ENCODE measurements around the gene ZMPSTE24. TPM values are rescaled to one million over a fixed set of nuclear protein-coding genes. Genes with fewer than 3 reads are reported as not detected.

Gene ZMPSTE24
- total and polyA plus RNA-seq, 2 donors (not counting 1 experiment from before 2014, with no cell fraction given): 60.9 to 67.6 TPM

DNA sequence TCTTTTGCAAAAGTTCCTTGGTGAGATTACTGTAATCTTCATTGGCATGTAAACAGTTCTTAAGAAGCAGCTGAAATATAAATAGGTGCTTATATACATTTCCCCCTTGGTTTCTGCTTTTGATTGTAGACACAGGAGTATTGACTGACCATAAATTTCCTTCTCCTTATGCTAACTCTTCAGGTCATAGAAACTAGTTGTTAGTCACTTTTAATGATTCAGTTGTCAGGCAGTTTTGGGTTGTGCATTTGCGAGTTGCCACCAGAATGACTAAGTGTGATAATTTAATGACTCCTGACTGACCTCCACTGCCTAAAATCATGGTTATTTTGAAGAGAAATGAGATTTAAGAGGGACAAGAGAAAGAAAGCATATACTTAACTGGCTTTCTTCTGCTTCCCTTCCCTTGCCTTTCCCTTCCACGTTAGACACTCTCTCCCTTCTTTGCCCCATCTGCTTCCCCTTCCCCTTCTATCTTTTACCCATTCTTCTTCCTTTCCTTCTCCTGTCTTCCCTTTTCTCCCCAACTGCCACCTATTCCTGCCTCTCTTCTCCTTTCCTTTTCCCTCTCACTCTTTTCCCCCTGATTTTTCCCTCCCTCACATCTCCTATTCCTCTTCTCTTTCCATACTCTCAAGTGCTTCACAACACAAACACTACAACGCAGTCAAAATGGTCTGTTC, 12.3 kb downstream of the ZMPSTE24 start:
- TF ChIP-seq EZH2 (IDR thresholded peaks at IDR 0.05; ENCODE audit: low read length, missing control alignments): no peak
- TF ChIP-seq, protein P1, sequence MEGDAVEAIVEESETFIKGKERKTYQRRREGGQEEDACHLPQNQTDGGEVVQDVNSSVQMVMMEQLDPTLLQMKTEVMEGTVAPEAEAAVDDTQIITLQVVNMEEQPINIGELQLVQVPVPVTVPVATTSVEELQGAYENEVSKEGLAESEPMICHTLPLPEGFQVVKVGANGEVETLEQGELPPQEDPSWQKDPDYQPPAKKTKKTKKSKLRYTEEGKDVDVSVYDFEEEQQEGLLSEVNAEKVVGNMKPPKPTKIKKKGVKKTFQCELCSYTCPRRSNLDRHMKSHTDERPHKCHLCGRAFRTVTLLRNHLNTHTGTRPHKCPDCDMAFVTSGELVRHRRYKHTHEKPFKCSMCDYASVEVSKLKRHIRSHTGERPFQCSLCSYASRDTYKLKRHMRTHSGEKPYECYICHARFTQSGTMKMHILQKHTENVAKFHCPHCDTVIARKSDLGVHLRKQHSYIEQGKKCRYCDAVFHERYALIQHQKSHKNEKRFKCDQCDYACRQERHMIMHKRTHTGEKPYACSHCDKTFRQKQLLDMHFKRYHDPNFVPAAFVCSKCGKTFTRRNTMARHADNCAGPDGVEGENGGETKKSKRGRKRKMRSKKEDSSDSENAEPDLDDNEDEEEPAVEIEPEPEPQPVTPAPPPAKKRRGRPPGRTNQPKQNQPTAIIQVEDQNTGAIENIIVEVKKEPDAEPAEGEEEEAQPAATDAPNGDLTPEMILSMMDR (conservative IDR thresholded peaks at IDR 0.05 in 1 of 2, IDR thresholded peaks at IDR 0.05 in 1 of 2; ENCODE audit: low read depth in 1 of 2, low read length in 2 of 2): no peak
- Histone ChIP-seq H3K27ac (ENCODE audit: insufficient read depth, low read length) (peak overlapping the region; percentile 41), H3K79me2 (ENCODE audit: control insufficient read depth, insufficient read depth, low read length) (peaks cover 3% of the 10 kb centered on the region), H3K4me2 (ENCODE audit: extremely low read depth, insufficient read depth, low read length) (no peak overlapping the region), H3K27me3 (ENCODE audit: control insufficient read depth, insufficient read depth, low read length) (no peaks in the 10 kb centered on the region), H3K9ac (ENCODE audit: insufficient read depth, low read length) (no peak overlapping the region), H3K4me1 (ENCODE audit: control insufficient read depth, extremely low read depth, insufficient read depth, low read length) (peaks cover 13% of the 10 kb centered on the region), H3K9me3 (ENCODE audit: control insufficient read depth, insufficient read depth, low read depth, low read length) (no peaks in the 10 kb centered on the region), H3K4me3 (replicated peaks in 1 of 4; ENCODE audit: control extremely low read depth in 1 of 4, insufficient read depth in 1 of 4, low read depth in 3 of 4, low read length in 4 of 4) (no peak overlapping the region), H3K36me3 (ENCODE audit: control insufficient read depth, insufficient read depth, low read length) (peaks cover 9% of the 10 kb centered on the region), H2AFZ (ENCODE audit: low read length) (no peak overlapping the region), H4K20me1 (ENCODE audit: control insufficient read depth, extremely low read depth, insufficient read depth, low read length) (no peaks in the 10 kb centered on the region)
- peak in 1 of 2 donors; percentile 54 for DNase-seq (ENCODE audit: low read depth in 2 of 2)

DNA sequence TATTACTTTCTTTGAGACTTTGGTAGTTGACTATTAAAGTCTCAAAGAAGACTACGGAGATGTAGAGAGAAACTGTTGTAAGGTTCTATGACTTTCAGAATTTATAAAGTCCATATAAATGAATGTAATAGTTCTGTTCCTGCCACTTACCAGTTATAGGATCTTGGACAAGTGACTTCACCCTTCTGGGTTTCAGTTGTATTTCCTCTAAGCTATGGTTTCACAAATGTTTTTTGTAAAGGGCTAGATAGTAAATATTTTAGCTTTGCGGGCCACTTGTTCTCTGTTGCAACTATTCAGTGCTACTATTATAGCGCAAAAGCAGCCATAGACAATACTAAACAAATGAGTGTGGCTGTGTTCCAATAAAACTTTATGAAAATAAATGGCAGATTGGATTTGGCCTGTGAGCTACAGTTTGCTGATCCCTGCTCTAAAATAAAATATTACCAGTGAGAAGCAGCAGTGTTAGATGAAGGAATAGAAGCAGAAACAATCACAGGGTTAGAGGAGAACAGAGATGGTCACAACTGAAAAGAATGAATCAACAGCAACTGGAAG, 14.7 kb downstream of the ZMPSTE24 start:
- Histone ChIP-seq H3K4me1 (ENCODE audit: control insufficient read depth, extremely low read depth, insufficient read depth, low read length) (peaks cover 5% of the 10 kb centered on the region), H3K27me3 (ENCODE audit: control insufficient read depth, insufficient read depth, low read length) (no peaks in the 10 kb centered on the region), H3K9me3 (ENCODE audit: control insufficient read depth, insufficient read depth, low read depth, low read length) (no peaks in the 10 kb centered on the region), H3K79me2 (ENCODE audit: control insufficient read depth, insufficient read depth, low read length) (no peaks in the 10 kb centered on the region), H3K4me2 (ENCODE audit: extremely low read depth, insufficient read depth, low read length) (no peak overlapping the region), H4K20me1 (ENCODE audit: control insufficient read depth, extremely low read depth, insufficient read depth, low read length) (no peaks in the 10 kb centered on the region), H3K36me3 (ENCODE audit: control insufficient read depth, insufficient read depth, low read length) (peaks cover 9% of the 10 kb centered on the region), H3K27ac (ENCODE audit: insufficient read depth, low read length) (no peak overlapping the region), H3K4me3 (replicated peaks in 1 of 4; ENCODE audit: control extremely low read depth in 1 of 4, insufficient read depth in 1 of 4, low read depth in 3 of 4, low read length in 4 of 4) (no peak overlapping the region), H2AFZ (ENCODE audit: low read length) (no peak overlapping the region), H3K9ac (ENCODE audit: insufficient read depth, low read length) (no peak overlapping the region)
- no peak for DNase-seq (ENCODE audit: low read depth in 2 of 2)
- TF ChIP-seq EZH2 (IDR thresholded peaks at IDR 0.05; ENCODE audit: low read length, missing control alignments): no peak
- TF ChIP-seq, protein P1 (conservative IDR thresholded peaks at IDR 0.05 in 1 of 2, IDR thresholded peaks at IDR 0.05 in 1 of 2; ENCODE audit: low read depth in 1 of 2, low read length in 2 of 2): no peak

DNA sequence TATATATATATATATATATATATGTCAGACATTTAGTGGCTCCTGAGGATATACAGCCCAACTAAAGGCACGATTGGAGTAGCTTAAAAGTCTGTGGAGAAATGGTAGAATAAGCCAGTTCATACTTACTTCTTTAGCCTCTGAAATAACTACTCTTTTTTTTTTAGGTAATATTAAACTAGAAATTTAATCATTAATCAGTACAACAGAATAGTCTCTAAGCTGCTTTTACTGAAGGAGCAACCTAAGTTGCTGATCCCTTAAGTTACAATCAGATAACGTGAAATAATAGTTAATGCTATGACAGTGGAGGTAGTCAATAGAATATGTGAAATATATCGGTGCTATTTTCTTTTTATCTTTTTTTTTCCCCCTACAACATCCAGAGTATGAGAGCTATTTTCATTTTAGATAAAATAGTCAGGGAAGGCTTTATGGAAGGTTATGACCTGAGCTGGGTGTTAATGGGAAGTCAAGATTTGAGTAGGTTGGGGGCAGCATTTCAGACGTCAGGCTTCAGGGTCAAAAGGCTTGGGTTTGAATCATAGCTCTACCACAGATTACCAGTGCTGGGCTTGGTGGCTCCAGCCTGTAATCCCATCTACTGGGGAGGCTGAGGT, 15.6 kb downstream of the ZMPSTE24 start:
- peaks cover 5% of the 10 kb centered on the region for H3K4me1 ChIP-seq (ENCODE audit: control insufficient read depth, extremely low read depth, insufficient read depth, low read length)
- no peak overlapping the region for H3K27ac ChIP-seq (ENCODE audit: insufficient read depth, low read length)
- no peak for TF ChIP-seq EZH2 (IDR thresholded peaks at IDR 0.05; ENCODE audit: low read length, missing control alignments)
- TF ChIP-seq, protein P1 (conservative IDR thresholded peaks at IDR 0.05 in 1 of 2, IDR thresholded peaks at IDR 0.05 in 1 of 2; ENCODE audit: low read depth in 1 of 2, low read length in 2 of 2): no peak
- H2AFZ ChIP-seq (ENCODE audit: low read length): no peak overlapping the region
- no peaks in the 10 kb centered on the region for H3K79me2 ChIP-seq (ENCODE audit: control insufficient read depth, insufficient read depth, low read length)
- peaks cover 9% of the 10 kb centered on the region for H3K36me3 ChIP-seq (ENCODE audit: control insufficient read depth, insufficient read depth, low read length)
- no peak for DNase-seq (ENCODE audit: low read depth in 2 of 2)
- H3K4me3 ChIP-seq (replicated peaks in 1 of 4; ENCODE audit: control extremely low read depth in 1 of 4, insufficient read depth in 1 of 4, low read depth in 3 of 4, low read length in 4 of 4): no peak overlapping the region
- no peaks in the 10 kb centered on the region for H3K9me3 ChIP-seq (ENCODE audit: control insufficient read depth, insufficient read depth, low read depth, low read length)
- no peaks in the 10 kb centered on the region for H3K27me3 ChIP-seq (ENCODE audit: control insufficient read depth, insufficient read depth, low read length)
- no peak overlapping the region for H3K4me2 ChIP-seq (ENCODE audit: extremely low read depth, insufficient read depth, low read length)
- no peaks in the 10 kb centered on the region for H4K20me1 ChIP-seq (ENCODE audit: control insufficient read depth, extremely low read depth, insufficient read depth, low read length)
- no peak overlapping the region for H3K9ac ChIP-seq (ENCODE audit: insufficient read depth, low read length)
